ENCODE results near the gene CDC42BPA.
"Not testable (repeated sequence)": the region's sequence is repeated elsewhere in the genome, so short reads cannot be mapped to it uniquely, and the experiment has no call there.

Gene CDC42BPA

GRCh38 chr1:227257964-227258363, 60.3 kb downstream of the CDC42BPA start:
- DNase-seq, result no peak

GRCh38 chr1:227255086-227255732, 63.1 kb downstream of the CDC42BPA start:
- DNase-seq, result no peak

- no peak for DNase-seq
Observed at GRCh38 chr1:227253065-227253464, 65.2 kb downstream of the CDC42BPA start.

GRCh38 chr1:227245613-227246320, 72.5 kb downstream of the CDC42BPA start:
- DNase-seq, result no peak

- DNase-seq, result no peak
Observed at GRCh38 chr1:227244339-227245118, 73.8 kb downstream of the CDC42BPA start.

GRCh38 chr1:227242811-227243682, 75.2 kb downstream of the CDC42BPA start:
- no peak for DNase-seq

- DNase-seq, result no peak
Observed at GRCh38 chr1:227240983-227241382, 77.3 kb downstream of the CDC42BPA start.

- DNase-seq, result no peak
Observed at GRCh38 chr1:227234998-227235405, 83.3 kb downstream of the CDC42BPA start.

- not testable (repeated sequence) for DNase-seq
Observed at GRCh38 chr1:227231128-227231527, 87.2 kb downstream of the CDC42BPA start.

GRCh38 chr1:227228201-227228600, 90.1 kb downstream of the CDC42BPA start:
- no peak for DNase-seq

- DNase-seq, result no peak
Observed at GRCh38 chr1:227227761-227228160, 90.5 kb downstream of the CDC42BPA start.

GRCh38 chr1:227225715-227226346, 92.5 kb downstream of the CDC42BPA start:
- DNase-seq, result no peak

GRCh38 chr1:227223171-227223806, 95.0 kb downstream of the CDC42BPA start:
- DNase-seq, result no peak

- DNase-seq, result no peak
Observed at GRCh38 chr1:227219715-227220292, 98.5 kb downstream of the CDC42BPA start.

GRCh38 chr1:227218870-227219573, 99.3 kb downstream of the CDC42BPA start:
- DNase-seq, result no peak

GRCh38 chr1:227215863-227216510, 102.3 kb downstream of the CDC42BPA start:
- no peak for DNase-seq

GRCh38 chr1:227214207-227214606, 104.1 kb downstream of the CDC42BPA start:
- DNase-seq, result no peak

- DNase-seq, result no peak
Observed at GRCh38 chr1:227213426-227213825, 104.9 kb downstream of the CDC42BPA start.

GRCh38 chr1:227212164-227212563, 106.1 kb downstream of the CDC42BPA start:
- DNase-seq, result no peak

GRCh38 chr1:227210604-227211003, 107.7 kb downstream of the CDC42BPA start:
- no peak for DNase-seq

Data from CD4-positive, alpha-beta T cell treated with Interferon gamma for 1 hour (primary cell).